Stomach (tissue), 4 donors: Measurements from ENCODE around the gene FAM20C.

Source experiments
- POLR2AphosphoS5 ChIP-seq, 3 donors: sonication (generic); formaldehyde crosslinking; IDR thresholded peaks; one replicate each; pipeline ENCODE4 v1.6.1; 2016; ENCODE audit warnings: antibody characterized with exemption in 3 of 3
- TF ChIP-seq, protein P1 (sequence below), 7 experiments: fragments of 450-650 bp in 4 of 7; fragments of 200-600 bp in 3 of 7; sonication (generic) in 3 of 7; IDR thresholded peaks; one replicate each; pipeline ENCODE4 v1.5.1; 2016 to 2019; ENCODE audit warnings: antibody characterized with exemption in 7 of 7, control low read depth in 2 of 7, mild to moderate bottlenecking in 1 of 7

DNA sequence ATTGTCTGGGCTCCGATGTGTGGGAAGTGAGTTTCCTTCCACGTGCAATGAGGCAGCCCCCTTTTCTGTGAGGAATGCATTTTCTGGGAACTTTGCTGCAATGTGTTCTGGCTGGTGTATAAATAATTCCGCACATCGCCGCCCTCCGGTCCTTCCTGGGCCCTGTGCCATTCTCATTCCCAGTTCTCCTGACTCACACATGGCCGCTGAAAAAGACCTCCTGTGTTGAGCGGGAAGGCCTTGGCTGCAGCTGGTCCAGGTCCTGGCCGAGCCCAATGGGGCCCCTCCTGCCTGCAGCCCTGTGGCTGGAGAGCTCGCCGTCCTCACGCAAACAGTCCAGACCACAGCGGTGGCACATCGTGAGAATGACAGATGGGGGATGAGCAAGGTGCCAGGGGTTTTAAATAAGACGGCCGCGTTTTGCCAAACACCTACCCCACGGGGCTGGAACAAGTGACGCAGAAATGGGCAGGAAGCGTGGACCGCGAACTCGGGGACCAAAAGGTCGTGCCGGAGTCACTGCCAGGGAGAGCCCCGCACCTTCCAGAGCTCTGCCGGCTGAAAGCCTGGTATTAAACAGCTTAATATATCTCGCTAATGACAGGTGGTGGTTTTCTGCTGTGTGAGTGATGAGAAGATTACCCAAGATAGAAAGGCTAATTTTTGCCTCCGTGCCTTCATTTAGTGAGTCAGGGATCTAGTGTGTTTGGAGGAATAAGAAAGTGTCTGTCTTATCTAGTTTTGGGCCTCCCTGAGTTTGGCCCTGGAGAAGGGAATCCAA is 37.0 kb downstream of the FAM20C start:
- TF ChIP-seq, protein P1, sequence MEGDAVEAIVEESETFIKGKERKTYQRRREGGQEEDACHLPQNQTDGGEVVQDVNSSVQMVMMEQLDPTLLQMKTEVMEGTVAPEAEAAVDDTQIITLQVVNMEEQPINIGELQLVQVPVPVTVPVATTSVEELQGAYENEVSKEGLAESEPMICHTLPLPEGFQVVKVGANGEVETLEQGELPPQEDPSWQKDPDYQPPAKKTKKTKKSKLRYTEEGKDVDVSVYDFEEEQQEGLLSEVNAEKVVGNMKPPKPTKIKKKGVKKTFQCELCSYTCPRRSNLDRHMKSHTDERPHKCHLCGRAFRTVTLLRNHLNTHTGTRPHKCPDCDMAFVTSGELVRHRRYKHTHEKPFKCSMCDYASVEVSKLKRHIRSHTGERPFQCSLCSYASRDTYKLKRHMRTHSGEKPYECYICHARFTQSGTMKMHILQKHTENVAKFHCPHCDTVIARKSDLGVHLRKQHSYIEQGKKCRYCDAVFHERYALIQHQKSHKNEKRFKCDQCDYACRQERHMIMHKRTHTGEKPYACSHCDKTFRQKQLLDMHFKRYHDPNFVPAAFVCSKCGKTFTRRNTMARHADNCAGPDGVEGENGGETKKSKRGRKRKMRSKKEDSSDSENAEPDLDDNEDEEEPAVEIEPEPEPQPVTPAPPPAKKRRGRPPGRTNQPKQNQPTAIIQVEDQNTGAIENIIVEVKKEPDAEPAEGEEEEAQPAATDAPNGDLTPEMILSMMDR (IDR thresholded peaks at IDR 0.05): no peak
- TF ChIP-seq POLR2AphosphoS5 (IDR thresholded peaks at IDR 0.05): peak; percentile 68 to 93 (median 73)
